Measurements from ENCODE around the gene USF2.

GRCh38 chr19:35305181-35305580 lies 36.4 kb downstream of the USF2 start:
- TF ChIP-seq POLR2A (IDR thresholded peaks at IDR 0.05) = no peak
- TF ChIP-seq CTCF (IDR thresholded peaks at IDR 0.05) = no peak
- no peak for TF ChIP-seq EP300 (IDR thresholded peaks at IDR 0.05)
